Activated CD4-positive, alpha-beta T cell treated with anti-CD3 and anti-CD28 coated beads for 1 hour (primary cell): ENCODE measurements around the gene RAD9A.

ENCODE experiments used
- DNase-seq: peaks from one replicate; pipeline ENCODE4 v3.0.0-alpha.2; 2020

RAD9A gene

GRCh38 chr11:67391304-67392182 lies at the start of gene RAD9A:
Gene RAD9A (plus strand): TSS chr11:67391986. CDS start chr11:67392045, 59 bp downstream.
- DNase-seq, result peak; percentile 86

DNA sequence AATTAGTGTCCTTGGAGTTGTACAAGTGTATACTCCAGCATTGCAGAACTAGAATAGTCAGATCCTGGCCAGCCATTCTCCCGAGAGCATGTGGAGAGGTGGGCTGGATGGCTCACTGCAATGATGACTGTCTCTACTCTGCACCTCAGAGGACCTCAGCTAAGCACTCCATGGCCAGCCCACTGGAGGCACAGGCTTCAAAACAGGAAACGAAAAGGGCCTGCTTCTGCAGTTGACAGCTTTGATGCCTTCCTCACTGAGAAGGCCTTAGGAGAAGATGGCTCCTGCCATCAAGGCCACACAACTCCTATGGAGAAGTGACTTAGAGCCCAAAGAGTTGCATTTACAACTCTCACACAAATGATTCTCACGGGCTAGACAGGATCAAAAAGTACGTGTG lies 47.5 kb upstream of the RAD9A start:
- no peak for DNase-seq

DNA sequence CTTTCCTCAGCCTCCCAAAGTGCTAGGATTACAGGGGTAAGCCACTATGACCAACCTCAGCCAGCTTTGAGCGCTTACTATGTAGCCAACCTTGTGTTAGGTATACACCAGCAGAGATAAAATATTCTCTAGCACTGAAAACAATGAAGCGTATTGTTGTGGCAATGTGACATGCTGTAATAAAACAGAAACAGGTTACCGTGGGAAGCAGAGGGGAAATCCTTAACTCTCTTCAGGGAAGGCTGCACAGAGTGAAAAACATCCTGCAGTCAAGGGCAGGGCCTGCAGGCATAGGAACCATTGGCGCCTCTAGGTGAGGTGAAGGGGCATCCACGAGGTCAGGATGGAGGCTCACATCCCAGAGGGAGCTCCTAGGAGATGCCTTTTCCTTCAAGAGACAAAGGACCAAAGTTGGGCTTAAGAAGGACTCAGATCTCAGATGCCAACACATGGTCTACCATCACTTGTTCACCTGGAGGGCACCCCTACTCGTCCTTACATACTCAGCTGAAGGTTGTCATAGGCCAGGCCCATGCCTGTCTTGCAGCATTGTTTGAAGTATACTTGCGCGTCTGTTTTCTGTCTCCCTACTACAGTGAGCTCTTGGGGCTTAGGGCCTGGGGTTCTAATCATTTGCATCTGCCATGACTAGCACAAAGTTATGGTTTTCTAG lies 46.4 kb upstream of the RAD9A start:
- DNase-seq, result no peak

GRCh38 chr11:67345920-67346819 lies 45.6 kb upstream of the RAD9A start:
- DNase-seq, result no peak

- no peak for DNase-seq
These were observed 43.6 kb upstream of the RAD9A start for GRCh38 chr11:67347964-67348749.

DNA sequence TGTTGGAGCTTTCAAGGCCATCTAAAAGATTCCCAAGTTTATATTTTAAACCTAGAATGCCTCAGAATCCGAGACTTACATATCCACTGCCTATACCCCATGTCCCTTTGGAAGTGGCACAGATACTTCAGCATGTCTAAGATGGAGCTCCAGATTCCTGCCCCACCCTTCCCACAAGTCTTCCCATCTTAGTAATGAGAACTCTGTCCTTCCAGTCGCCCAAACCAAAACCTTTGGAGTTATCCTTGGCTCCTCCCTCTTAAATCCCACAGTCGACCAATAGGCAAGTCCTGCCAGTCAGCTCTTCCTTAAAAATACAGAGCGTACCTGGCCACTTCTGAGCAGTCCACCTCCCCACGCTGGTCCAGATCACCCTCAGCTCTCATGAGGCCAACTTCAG lies 42.8 kb upstream of the RAD9A start:
- no peak for DNase-seq

GRCh38 chr11:67349457-67349856 lies 42.3 kb upstream of the RAD9A start:
- DNase-seq, result no peak

GRCh38 chr11:67349928-67350465 lies 41.8 kb upstream of the RAD9A start:
- no peak for DNase-seq

DNA sequence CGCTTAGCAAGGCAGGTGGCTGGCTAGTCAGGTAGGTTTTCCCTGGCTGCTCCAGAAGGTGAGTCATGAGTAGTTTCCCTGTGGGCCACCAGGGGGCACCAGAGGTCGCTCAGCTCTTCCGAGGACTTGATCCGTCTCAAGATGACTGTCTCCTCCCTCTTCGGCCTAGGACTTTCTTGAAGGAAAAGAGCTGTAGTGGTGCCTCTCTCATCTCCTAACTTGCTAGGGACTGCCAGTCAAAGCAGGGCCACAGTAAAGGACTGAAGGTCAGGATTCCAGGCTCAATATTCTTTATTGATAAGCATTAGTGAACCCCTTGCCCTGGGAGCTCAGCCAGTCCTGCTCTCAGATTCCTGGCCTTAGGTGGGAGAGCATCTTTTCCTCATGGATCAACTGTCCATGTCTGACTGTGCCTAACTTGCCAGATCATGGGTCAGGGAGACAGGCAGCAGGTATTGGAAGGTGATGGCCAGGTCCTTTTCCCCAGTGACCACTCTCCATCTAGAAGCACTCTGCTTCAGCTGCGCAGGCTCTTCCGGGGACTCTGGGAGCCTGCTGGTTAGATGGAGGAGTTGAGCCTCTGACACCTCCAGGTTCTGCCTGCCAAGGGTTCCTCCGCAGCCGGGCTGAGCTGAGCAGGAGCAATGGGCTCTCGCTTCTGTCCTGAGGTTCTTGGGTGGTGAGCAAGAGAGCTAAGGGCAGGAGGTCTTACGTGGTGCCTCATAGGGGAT lies 40.3 kb upstream of the RAD9A start:
- peak; percentile 53 for DNase-seq

GRCh38 chr11:67352546-67353316 lies 39.1 kb upstream of the RAD9A start:
- DNase-seq, result no peak

DNA sequence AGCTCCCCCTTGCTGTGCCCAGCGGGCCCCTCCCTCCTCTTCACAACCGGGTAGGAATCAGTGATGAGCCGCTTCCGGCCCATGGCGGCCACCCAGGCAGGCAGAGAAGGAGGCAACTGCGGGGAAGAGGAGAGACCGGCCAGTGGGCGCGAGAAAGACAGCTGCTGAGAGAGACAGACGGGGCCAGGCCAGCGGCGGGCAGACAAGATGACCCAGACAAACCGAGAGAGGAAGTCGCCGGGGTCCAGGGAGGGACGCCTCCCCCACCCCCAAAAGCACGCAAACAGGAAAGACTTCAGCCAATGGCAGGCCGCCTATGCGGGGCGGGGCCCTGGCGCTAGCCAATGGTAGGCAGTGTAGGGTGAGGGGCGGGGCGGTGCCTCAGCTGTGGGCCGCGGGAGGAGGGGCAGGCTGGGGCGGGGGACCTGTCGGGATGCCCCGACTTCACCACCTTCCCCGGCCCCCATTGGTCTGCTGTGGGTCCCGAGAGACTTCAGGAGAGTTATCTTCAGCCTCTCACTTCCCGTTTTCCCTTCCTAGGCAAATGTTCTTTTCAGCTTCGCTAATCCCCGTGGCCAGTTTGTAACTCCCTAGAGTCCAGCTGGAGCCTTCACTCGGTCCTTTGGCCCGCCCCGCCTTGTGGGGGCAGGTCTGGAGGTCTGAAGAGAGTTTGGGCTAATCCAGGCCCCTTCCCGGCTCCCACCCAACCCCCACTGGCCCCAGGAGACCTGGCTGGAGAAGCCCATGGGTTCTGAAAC lies 38.3 kb upstream of the RAD9A start, which contains the start of gene POLD4:
TSS of gene POLD4 (minus strand) at position 230 of the 758 bp plus-strand sequence. CDS start at position 83, 147 bp downstream.
- DNase-seq, result peak; percentile 92

DNA sequence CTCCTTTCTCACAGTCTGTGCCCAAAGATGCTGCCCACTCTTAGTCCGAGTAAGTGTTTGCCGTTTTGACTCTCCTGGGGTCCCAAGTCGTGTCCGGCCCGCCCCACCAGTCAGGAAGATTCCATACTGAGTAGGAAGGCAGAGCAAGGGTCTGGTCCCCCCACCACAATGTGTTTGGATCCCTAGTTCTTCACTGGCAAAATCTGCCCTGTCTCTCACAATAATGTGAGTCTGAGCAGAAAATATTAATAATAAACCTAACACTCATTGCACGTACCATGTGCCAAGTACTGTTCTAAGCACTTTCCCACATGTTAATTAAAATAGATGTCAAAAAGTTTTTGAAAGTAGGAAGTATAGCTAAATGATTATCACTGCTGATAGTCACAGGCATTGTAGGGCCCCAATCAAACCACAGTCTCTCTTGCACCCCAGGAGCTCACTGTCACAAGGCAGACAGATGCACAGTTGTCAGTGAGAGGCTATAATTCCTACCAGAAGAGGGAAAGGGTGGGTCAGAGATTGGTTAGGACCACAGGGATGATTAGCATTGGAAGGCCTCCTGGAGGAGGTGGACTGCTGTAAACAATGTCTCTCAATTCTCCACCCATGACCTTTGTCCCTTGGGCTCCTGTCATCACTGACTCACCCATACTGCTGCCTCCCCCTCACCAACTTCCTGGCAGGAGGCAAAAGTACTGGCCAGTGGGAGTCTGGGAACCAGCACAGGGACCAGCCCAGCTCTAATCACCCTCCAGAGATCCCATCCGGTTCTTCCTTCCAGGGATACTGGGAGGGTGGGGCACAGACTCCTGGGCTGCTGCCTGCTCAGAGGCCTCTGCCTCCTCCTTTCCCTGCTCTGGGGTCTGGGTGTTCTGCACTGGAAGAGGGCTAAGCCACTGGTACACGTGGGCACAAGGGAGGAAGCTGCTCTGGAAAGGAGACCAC lies 37.4 kb upstream of the RAD9A start:
- DNase-seq, result no peak

GRCh38 chr11:67355023-67355793 lies 36.6 kb upstream of the RAD9A start:
- no peak for DNase-seq

DNA sequence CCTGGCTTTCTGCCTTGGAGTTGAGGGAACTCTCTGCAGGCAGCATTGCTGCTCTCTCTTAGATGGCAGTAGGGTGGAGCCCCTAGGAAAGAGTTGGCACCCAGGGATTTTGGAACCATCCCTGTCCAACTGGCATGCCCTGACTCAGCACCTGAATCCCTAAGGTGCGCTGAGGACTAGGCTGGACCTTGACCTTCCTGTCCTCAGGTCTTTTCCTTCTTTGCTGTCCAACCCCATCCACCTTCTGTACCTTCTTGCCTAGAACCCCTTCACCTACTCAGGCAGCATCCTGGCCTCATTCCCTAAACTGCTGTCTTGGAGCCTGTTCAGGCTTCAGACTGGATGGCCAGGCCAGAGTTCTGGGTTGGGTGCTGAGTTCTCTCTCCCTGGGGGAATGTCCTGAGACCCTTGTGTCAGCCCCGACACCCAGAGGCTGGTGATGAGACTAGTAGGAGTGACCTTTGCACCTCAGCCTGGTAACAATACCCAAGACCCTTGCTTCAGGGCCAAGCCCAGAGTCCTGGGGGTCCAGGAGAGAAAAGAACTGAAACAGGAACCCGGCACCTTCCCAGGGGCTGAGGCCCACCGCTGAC lies 35.9 kb upstream of the RAD9A start:
- DNase-seq, result no peak

- no peak for DNase-seq
These were observed 35.4 kb upstream of the RAD9A start for GRCh38 chr11:67356387-67356863.

GRCh38 chr11:67356864-67357561 lies 34.8 kb upstream of the RAD9A start:
- DNase-seq, result peak; percentile 48
